A204.1 (cell line): ENCODE data around the gene TCFL5.

Experiments
- FAIRE-seq: peaks from 2 replicates; lab custom pipeline; 2012; peaks lifted over from hg19 to GRCh38; lab: Jason Lieb, UNC

The TCFL5 gene

GRCh38 chr20:62861726-62862336, at the start of gene TCFL5:
TSS of gene TCFL5 (minus strand) at chr20:62861822. CDS start at chr20:62861670, 152 bp downstream.
- no peak for FAIRE-seq

GRCh38 chr20:62910777-62911497, 49.3 kb upstream of the TCFL5 start:
- FAIRE-seq: no peak

GRCh38 chr20:62910217-62910766, 48.7 kb upstream of the TCFL5 start:
- no peak for FAIRE-seq

- no peak for FAIRE-seq
Observed at GRCh38 chr20:62908971-62909791, 47.6 kb upstream of the TCFL5 start.

- no peak for FAIRE-seq
Observed at GRCh38 chr20:62907384-62908317, 46.0 kb upstream of the TCFL5 start.

GRCh38 chr20:62906647-62907375, 45.2 kb upstream of the TCFL5 start:
- no peak for FAIRE-seq

GRCh38 chr20:62906209-62906608, 44.6 kb upstream of the TCFL5 start:
- FAIRE-seq: no peak

GRCh38 chr20:62905536-62906117, 44.0 kb upstream of the TCFL5 start:
- no peak for FAIRE-seq

GRCh38 chr20:62902926-62903615, 41.4 kb upstream of the TCFL5 start:
- FAIRE-seq: no peak

- no peak for FAIRE-seq
Observed at GRCh38 chr20:62901891-62902290, 40.3 kb upstream of the TCFL5 start.

GRCh38 chr20:62900692-62901584, 39.3 kb upstream of the TCFL5 start:
- no peak for FAIRE-seq

- FAIRE-seq: no peak
Observed at GRCh38 chr20:62900052-62900691, 38.5 kb upstream of the TCFL5 start.

- FAIRE-seq: no peak
Observed at GRCh38 chr20:62899633-62900051, 38.0 kb upstream of the TCFL5 start.

GRCh38 chr20:62898970-62899632, 37.5 kb upstream of the TCFL5 start:
- no peak for FAIRE-seq

- FAIRE-seq: no peak
Observed at GRCh38 chr20:62898093-62898964, 36.7 kb upstream of the TCFL5 start.

GRCh38 chr20:62897666-62898065, 36.0 kb upstream of the TCFL5 start:
- no peak for FAIRE-seq

- no peak for FAIRE-seq
Observed at GRCh38 chr20:62896526-62896925, 34.9 kb upstream of the TCFL5 start.
